Measurements from ENCODE around the gene ACAA1. TPM values are rescaled to one million over a fixed set of nuclear protein-coding genes. Genes with fewer than 3 reads are reported as not detected.
A peak's percentile ranks its signal among the peaks of the same experiment; 100 is the strongest.

Gene ACAA1
- polyA plus RNA-seq, 1 experiment: 47.6 TPM

DNA sequence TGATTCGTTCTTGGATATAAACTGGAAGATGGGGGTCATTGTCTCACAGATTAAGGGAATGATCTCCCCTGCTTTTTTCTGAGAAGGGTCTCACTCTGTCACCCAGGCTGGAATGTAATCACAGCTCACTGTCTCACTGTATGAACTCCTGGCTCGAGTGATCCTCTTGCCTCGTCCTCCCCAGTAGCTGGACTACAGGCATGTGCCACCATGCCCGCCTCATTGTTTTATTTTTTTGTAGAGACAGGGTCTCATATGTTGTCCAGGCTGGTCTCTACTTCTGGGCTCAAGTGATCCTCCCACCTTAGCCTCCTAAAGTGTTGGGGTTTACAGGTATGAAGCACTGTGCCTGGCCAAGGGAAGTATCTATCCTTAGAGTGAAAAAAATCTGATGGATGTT is 33.8 kb upstream of the ACAA1 start:
- no peak overlapping the region for H3K4me3 ChIP-seq (ENCODE audit: low read depth, low read length)
- POLR2A ChIA-PET: no interaction called here
- no peak overlapping the region for H3K27ac ChIP-seq (ENCODE audit: low read depth, low read length)
- no peaks in the 10 kb centered on the region for H3K27me3 ChIP-seq (ENCODE audit: control insufficient read depth, insufficient read depth, low read length)
- CTCF ChIA-PET: no interaction called here
- TF ChIP-seq, protein P1, sequence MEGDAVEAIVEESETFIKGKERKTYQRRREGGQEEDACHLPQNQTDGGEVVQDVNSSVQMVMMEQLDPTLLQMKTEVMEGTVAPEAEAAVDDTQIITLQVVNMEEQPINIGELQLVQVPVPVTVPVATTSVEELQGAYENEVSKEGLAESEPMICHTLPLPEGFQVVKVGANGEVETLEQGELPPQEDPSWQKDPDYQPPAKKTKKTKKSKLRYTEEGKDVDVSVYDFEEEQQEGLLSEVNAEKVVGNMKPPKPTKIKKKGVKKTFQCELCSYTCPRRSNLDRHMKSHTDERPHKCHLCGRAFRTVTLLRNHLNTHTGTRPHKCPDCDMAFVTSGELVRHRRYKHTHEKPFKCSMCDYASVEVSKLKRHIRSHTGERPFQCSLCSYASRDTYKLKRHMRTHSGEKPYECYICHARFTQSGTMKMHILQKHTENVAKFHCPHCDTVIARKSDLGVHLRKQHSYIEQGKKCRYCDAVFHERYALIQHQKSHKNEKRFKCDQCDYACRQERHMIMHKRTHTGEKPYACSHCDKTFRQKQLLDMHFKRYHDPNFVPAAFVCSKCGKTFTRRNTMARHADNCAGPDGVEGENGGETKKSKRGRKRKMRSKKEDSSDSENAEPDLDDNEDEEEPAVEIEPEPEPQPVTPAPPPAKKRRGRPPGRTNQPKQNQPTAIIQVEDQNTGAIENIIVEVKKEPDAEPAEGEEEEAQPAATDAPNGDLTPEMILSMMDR (IDR thresholded peaks at IDR 0.05; ENCODE audit: low read depth, low read length): no peak
- no peaks in the 10 kb centered on the region; the same call in 1 of the 2 replicates for H3K9me3 ChIP-seq (ENCODE audit: control insufficient read depth, insufficient read depth, low read length)
- DNase-seq (ENCODE audit: low read depth, low spot score): no peak

DNA sequence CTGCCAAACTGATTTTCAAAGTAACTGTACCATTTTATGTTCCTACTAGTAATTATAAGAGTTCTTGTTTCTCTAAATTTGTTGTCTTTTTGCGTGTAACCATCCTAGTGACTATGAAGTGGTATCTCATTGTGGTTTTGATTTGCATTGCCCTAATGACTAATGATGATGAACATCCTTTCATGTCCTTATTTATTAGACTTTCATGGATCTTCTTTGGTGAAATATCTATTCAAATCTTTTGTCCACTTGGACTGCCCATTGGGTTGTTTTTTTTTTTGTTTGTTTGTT is 32.0 kb upstream of the ACAA1 start:
- ChIA-PET POLR2A (no interaction called here), CTCF (no interaction called here)
- H3K27ac ChIP-seq (ENCODE audit: low read depth, low read length): no peak overlapping the region
- DNase-seq (ENCODE audit: low read depth, low spot score): no peak
- no peak overlapping the region for H3K4me3 ChIP-seq (ENCODE audit: low read depth, low read length)
- no peaks in the 10 kb centered on the region for H3K27me3 ChIP-seq (ENCODE audit: control insufficient read depth, insufficient read depth, low read length)
- TF ChIP-seq, protein P1 (IDR thresholded peaks at IDR 0.05; ENCODE audit: low read depth, low read length): no peak
- no peaks in the 10 kb centered on the region; the same call in 1 of the 2 replicates for H3K9me3 ChIP-seq (ENCODE audit: control insufficient read depth, insufficient read depth, low read length)

DNA sequence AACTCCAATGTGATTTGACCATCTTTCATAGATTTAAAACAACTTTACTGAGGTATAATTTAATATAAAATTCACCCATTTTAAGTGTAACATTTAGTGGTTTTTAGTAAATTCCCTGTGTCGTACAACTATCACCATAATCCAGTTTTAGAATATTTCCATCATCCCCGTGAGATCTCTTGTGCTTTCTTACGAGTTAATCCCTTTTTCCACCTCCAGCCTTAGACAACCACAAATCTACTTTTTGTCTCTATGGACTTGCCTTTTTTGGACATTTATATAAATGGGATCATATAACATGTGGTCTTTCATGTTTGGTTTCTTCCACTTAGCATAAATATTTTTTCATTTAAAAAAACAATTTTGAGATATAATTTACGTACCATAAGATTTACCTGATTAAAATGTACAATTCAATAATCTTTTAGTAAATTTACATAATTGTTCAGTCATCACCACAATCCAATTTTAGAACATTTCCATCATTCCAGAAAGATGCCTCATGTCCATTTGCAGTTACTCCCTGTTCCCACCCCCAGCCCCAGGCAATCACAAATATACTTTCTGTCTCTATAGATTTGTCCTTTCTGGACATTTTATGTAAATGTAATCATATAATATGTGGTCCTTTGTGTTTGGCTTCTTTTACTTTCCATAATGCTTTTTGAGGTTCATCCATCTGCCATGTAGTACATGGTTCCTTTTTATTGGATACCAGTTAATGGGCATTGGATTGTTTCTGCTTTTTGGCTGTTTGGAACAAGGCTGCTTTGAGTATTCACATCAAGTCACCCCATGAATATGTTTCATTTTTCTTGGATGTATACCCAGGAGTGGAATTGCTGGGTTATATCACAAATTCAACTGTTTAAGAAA is 31.5 kb upstream of the ACAA1 start:
- Histone ChIP-seq H3K27me3 (ENCODE audit: control insufficient read depth, insufficient read depth, low read length) (no peaks in the 10 kb centered on the region), H3K4me3 (ENCODE audit: low read depth, low read length) (peak overlapping the region; percentile 10; the same call in 1 of the 2 replicates), H3K27ac (ENCODE audit: low read depth, low read length) (peak overlapping the region; percentile 42), H3K9me3 (ENCODE audit: control insufficient read depth, insufficient read depth, low read length) (no peaks in the 10 kb centered on the region; the same call in 1 of the 2 replicates)
- TF ChIP-seq, protein P1 (IDR thresholded peaks at IDR 0.05; ENCODE audit: low read depth, low read length): no peak
- DNase-seq (ENCODE audit: low read depth, low spot score): no peak
- ChIA-PET POLR2A (no interaction called here), CTCF (no interaction called here)

DNA sequence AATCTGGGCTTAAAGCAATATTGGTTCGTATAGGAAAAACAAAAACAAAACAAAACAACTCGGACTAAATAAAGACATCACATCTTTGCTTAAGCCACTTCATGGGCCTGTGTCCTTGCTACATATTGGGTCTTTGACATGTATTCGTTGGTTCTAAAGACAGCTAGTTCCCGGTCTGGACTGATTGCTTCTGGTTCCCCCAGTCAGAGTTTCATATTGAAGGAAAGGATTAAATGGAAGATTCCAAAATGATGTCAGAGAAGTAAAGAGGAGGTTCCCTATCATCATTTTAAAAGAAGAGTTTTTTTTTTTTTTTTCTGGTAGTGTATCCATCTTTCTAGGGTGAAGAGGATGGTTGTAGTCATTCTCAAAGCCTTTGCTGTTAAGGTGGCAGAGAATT is 30.7 kb upstream of the ACAA1 start:
- Histone ChIP-seq H3K27me3 (ENCODE audit: control insufficient read depth, insufficient read depth, low read length) (no peaks in the 10 kb centered on the region), H3K9me3 (ENCODE audit: control insufficient read depth, insufficient read depth, low read length) (no peaks in the 10 kb centered on the region; the same call in 1 of the 2 replicates), H3K27ac (ENCODE audit: low read depth, low read length) (peak overlapping the region; percentile 23), H3K4me3 (ENCODE audit: low read depth, low read length) (no peak overlapping the region; the same call in 1 of the 2 replicates)
- TF ChIP-seq, protein P1 (IDR thresholded peaks at IDR 0.05; ENCODE audit: low read depth, low read length): no peak
- ChIA-PET CTCF (no interaction called here), POLR2A (interaction anchor here (3.8 kb wide), 1 partner anchor 31 kb away, joined by 27 read pairs; the partner anchor contains the start of gene ACAA1)
- no peak for DNase-seq (ENCODE audit: low read depth, low spot score)

DNA sequence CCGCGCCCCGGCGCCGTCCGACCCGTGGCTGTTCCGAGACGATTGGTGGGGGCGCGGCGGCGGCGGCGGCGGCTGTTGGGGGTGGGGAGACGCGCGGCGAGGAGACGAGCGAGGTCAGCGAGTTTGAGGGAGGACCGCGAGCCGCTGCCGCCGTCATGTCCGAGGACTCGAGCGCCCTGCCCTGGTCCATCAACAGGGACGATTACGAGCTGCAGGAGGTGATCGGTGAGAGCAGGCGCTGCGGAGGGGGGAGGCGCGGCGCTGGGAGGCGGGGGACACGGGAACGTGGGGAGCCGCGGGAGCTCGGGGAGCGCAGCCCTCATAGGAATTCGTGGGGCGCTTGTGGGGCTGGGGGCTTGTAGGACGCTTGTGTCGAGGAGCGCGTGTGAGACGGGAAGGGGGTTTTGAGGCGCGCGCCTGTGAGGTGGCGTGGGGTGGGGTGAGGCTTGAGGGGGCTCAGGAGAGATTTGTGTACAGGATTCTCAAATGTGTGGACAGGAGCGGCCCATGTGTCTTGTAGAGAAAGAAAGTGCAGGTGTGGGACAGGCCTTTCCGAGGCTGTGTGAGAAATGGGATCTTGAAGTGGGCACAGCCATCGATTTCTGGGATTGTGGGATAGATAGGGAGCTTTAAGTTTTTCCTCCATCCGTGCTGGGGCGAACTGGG is 28.9 kb upstream of the ACAA1 start:
- TF ChIP-seq, protein P1 (IDR thresholded peaks at IDR 0.05; ENCODE audit: low read depth, low read length): no peak
- ChIA-PET POLR2A (interaction anchor here (1.1 to 3.8 kb wide), 3 partner anchors 24 to 492 kb away, joined by 3 to 27 read pairs (median 7); partner anchors contain the start of gene ACAA1), CTCF (interaction anchor here (1.2 kb wide), 1 partner anchor 355 kb away, joined by 3 read pairs; no protein-coding TSS in a partner anchor)
- H3K27me3 ChIP-seq (ENCODE audit: control insufficient read depth, insufficient read depth, low read length): no peaks in the 10 kb centered on the region
- no peak for DNase-seq (ENCODE audit: low read depth, low spot score)
- H3K27ac ChIP-seq (ENCODE audit: low read depth, low read length): peak overlapping the region; percentile 89
- H3K4me3 ChIP-seq (ENCODE audit: low read depth, low read length): peak overlapping the region; percentile 87
- H3K9me3 ChIP-seq (ENCODE audit: control insufficient read depth, insufficient read depth, low read length): no peaks in the 10 kb centered on the region; the same call in 1 of the 2 replicates

Data from AG04450 (cell line).